KOPT-K1 (cell line): ENCODE data around the gene OSBP2.

Experiments
- H3K27ac ChIP-seq: fragments of 200-600 bp; sonication (generic); 2 replicates; pipeline ENCODE4 v1.5.1; 2016; ENCODE audit warnings: antibody characterized with exemption, mild to moderate bottlenecking, low read depth, low read length; ENCODE audit not compliant: poor library complexity, severe bottlenecking
- H3K36me3 ChIP-seq: fragments of 200-600 bp; sonication (generic); 2 replicates; pipeline ENCODE4 v1.5.1; 2017; ENCODE audit warnings: antibody characterized with exemption, mild to moderate bottlenecking, low read length, moderate library complexity; ENCODE audit not compliant: insufficient read depth
- H3K9me3 ChIP-seq: fragments of 200-600 bp; sonication (generic); 2 replicates; pipeline ENCODE4 v1.5.1; 2017; ENCODE audit warnings: antibody characterized with exemption, low read length, mild to moderate bottlenecking; ENCODE audit not compliant: insufficient read depth, poor library complexity, severe bottlenecking

Gene OSBP2

GRCh38 chr22:30694640-30695350, at the start of gene OSBP2:
Gene OSBP2, plus strand, starts transcription at chr22:30694874. Its CDS starts 36 bp downstream, at chr22:30694910.
- Histone ChIP-seq H3K27ac (no peak within 1 kb of the TSS), H3K36me3 (no peaks in the 10 kb centered on the region), H3K9me3 (no peaks in the 10 kb centered on the region)

GRCh38 chr22:30646518-30647160, 48.0 kb upstream of the OSBP2 start:
- H3K36me3 ChIP-seq: no peaks in the 10 kb centered on the region
- no peaks in the 10 kb centered on the region for H3K9me3 ChIP-seq
- H3K27ac ChIP-seq: no peak overlapping the region

- Histone ChIP-seq H3K36me3 (no peaks in the 10 kb centered on the region), H3K27ac (no peak overlapping the region), H3K9me3 (no peaks in the 10 kb centered on the region)
These were observed 47.1 kb upstream of the OSBP2 start for GRCh38 chr22:30647536-30647935.

- H3K27ac ChIP-seq: no peak overlapping the region
- no peaks in the 10 kb centered on the region for H3K36me3 ChIP-seq
- no peaks in the 10 kb centered on the region for H3K9me3 ChIP-seq
These were observed 45.8 kb upstream of the OSBP2 start for GRCh38 chr22:30648825-30649224.

GRCh38 chr22:30649430-30650007, 45.2 kb upstream of the OSBP2 start:
- no peak overlapping the region for H3K27ac ChIP-seq

GRCh38 chr22:30650508-30651116, 44.1 kb upstream of the OSBP2 start:
- Histone ChIP-seq H3K27ac (no peak overlapping the region), H3K36me3 (no peaks in the 10 kb centered on the region), H3K9me3 (no peaks in the 10 kb centered on the region)

More at GRCh38 chr22:30649430-30650007, 45.2 kb upstream of the OSBP2 start:
- H3K36me3 ChIP-seq: no peaks in the 10 kb centered on the region
- H3K9me3 ChIP-seq: no peaks in the 10 kb centered on the region

- Histone ChIP-seq H3K36me3 (no peaks in the 10 kb centered on the region), H3K9me3 (no peaks in the 10 kb centered on the region), H3K27ac (no peak overlapping the region)
These were observed 41.8 kb upstream of the OSBP2 start for GRCh38 chr22:30652852-30653251.

- no peak overlapping the region for H3K27ac ChIP-seq
- no peaks in the 10 kb centered on the region for H3K9me3 ChIP-seq
- no peaks in the 10 kb centered on the region for H3K36me3 ChIP-seq
These were observed 40.3 kb upstream of the OSBP2 start for GRCh38 chr22:30654361-30654760.

- H3K27ac ChIP-seq: no peak overlapping the region
- no peaks in the 10 kb centered on the region for H3K9me3 ChIP-seq
- no peaks in the 10 kb centered on the region for H3K36me3 ChIP-seq
These were observed 39.1 kb upstream of the OSBP2 start for GRCh38 chr22:30655532-30655931.

- peaks cover 12% of the 10 kb centered on the region; the same call in 1 of the 2 replicates for H3K36me3 ChIP-seq
- H3K27ac ChIP-seq: no peak overlapping the region
- H3K9me3 ChIP-seq: no peaks in the 10 kb centered on the region
These were observed 32.6 kb upstream of the OSBP2 start for GRCh38 chr22:30662040-30662439.

GRCh38 chr22:30664798-30665197, 29.9 kb upstream of the OSBP2 start:
- Histone ChIP-seq H3K27ac (no peak overlapping the region), H3K9me3 (no peaks in the 10 kb centered on the region), H3K36me3 (peaks cover 12% of the 10 kb centered on the region; the same call in 1 of the 2 replicates)

- H3K27ac ChIP-seq: no peak overlapping the region
- H3K36me3 ChIP-seq: peaks cover 12% of the 10 kb centered on the region; the same call in 1 of the 2 replicates
- no peaks in the 10 kb centered on the region for H3K9me3 ChIP-seq
These were observed 29.4 kb upstream of the OSBP2 start for GRCh38 chr22:30665266-30665665.

GRCh38 chr22:30665786-30666185, 28.9 kb upstream of the OSBP2 start:
- Histone ChIP-seq H3K27ac (no peak overlapping the region), H3K36me3 (peaks cover 12% of the 10 kb centered on the region; the same call in 1 of the 2 replicates), H3K9me3 (no peaks in the 10 kb centered on the region)

- Histone ChIP-seq H3K36me3 (peaks cover 7% of the 10 kb centered on the region; the same call in 1 of the 2 replicates), H3K9me3 (no peaks in the 10 kb centered on the region), H3K27ac (peak overlapping the region; percentile 8)
These were observed 27.6 kb upstream of the OSBP2 start for GRCh38 chr22:30667107-30667493.
